Endothelial cell of umbilical vein (primary cell): ENCODE results near the gene IKZF4.
"Not testable (repeated sequence)": the region's sequence is repeated elsewhere in the genome, so short reads cannot be mapped to it uniquely, and the experiment has no call there.

Source experiments
- EZH2 ChIP-seq: IDR thresholded peaks from 2 replicates; pipeline ENCODE4 v1.6.1; 2012; ENCODE audit warnings: borderline replicate concordance, low read depth, mild to moderate bottlenecking, moderate library complexity, low read length, inconsistent platforms; ENCODE audit not compliant: severe bottlenecking
- GATA2 ChIP-seq: IDR thresholded peaks from 2 replicates; pipeline ENCODE4 v1.7.0; 2011; ENCODE audit warnings: low read depth, mild to moderate bottlenecking, moderate library complexity, mixed read lengths, low read length; ENCODE audit not compliant: insufficient read length, insufficient read depth
- JUN ChIP-seq: IDR thresholded peaks from 2 replicates; pipeline ENCODE4 v1.6.1; 2011; ENCODE audit warnings: borderline replicate concordance, low read depth; ENCODE audit not compliant: insufficient read length, insufficient read depth
- MAX ChIP-seq: IDR thresholded peaks from 2 replicates; pipeline ENCODE4 v1.6.1; 2011; ENCODE audit not compliant: insufficient read depth, insufficient read length
- MYC ChIP-seq: IDR thresholded peaks from one replicate; pipeline ENCODE4 v1.6.1; 2011; ENCODE audit warnings: mild to moderate bottlenecking, low read depth, low read length
- POLR2A ChIP-seq: IDR thresholded peaks from 2 replicates; pipeline ENCODE4 v1.6.1; 2012; ENCODE audit warnings: low read depth, mild to moderate bottlenecking, control low read depth, low read length
- POLR2AphosphoS5 ChIP-seq: IDR thresholded peaks from 2 replicates; pipeline ENCODE4 v1.6.1; 2012; ENCODE audit warnings: low read depth, mild to moderate bottlenecking, control low read depth, low read length, moderate library complexity; ENCODE audit not compliant: insufficient read depth
- TF ChIP-seq, protein P1 (sequence below), 2 donors: IDR thresholded peaks; 1 replicate in 1 of 2; 2 replicates in 1 of 2; pipeline ENCODE4 v1.5.1; 2011; ENCODE audit warnings: low read length in 2 of 2, mild to moderate bottlenecking in 2 of 2, moderate library complexity in 2 of 2, control low read depth in 1 of 2, inconsistent platforms in 1 of 2, low read depth in 1 of 2; ENCODE audit not compliant: insufficient read depth in 1 of 2; ENCODE audit errors: extremely low read depth in 1 of 2

GRCh38 chr12:56042430-56042813 is 21.6 kb downstream of the IKZF4 start:
- TF ChIP-seq, protein P1, sequence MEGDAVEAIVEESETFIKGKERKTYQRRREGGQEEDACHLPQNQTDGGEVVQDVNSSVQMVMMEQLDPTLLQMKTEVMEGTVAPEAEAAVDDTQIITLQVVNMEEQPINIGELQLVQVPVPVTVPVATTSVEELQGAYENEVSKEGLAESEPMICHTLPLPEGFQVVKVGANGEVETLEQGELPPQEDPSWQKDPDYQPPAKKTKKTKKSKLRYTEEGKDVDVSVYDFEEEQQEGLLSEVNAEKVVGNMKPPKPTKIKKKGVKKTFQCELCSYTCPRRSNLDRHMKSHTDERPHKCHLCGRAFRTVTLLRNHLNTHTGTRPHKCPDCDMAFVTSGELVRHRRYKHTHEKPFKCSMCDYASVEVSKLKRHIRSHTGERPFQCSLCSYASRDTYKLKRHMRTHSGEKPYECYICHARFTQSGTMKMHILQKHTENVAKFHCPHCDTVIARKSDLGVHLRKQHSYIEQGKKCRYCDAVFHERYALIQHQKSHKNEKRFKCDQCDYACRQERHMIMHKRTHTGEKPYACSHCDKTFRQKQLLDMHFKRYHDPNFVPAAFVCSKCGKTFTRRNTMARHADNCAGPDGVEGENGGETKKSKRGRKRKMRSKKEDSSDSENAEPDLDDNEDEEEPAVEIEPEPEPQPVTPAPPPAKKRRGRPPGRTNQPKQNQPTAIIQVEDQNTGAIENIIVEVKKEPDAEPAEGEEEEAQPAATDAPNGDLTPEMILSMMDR (IDR thresholded peaks at IDR 0.05; ENCODE audit: extremely low read depth in 1 of 2, insufficient read depth in 1 of 2, low read depth in 1 of 2, low read length in 2 of 2), result not testable (repeated sequence)
- TF ChIP-seq POLR2A, POLR2AphosphoS5, EZH2, MAX, JUN, GATA2, MYC: not testable (repeated sequence)
